Psoas muscle (tissue), 8 donors: ENCODE data around the gene IL20. TPM values are rescaled to one million over a fixed set of nuclear protein-coding genes. Genes with fewer than 3 reads are reported as not detected.

Source experiments
- ATAC-seq, 4 donors: fragments of 200-7000 bp; cut with Tn5 transposase; one replicate each; pipeline ENCODE4 v1.9.1; 2020; ENCODE audit warnings: moderate library complexity in 3 of 4, mild to moderate bottlenecking in 2 of 4
- DNase-seq, 2 donors: peaks; one replicate each; pipeline ENCODE4 v3.0.0-alpha.2; 2020
- H3K27ac ChIP-seq: fragments of 200-600 bp; one replicate; pipeline ENCODE4 v1.8.0; 2022
- H3K27me3 ChIP-seq, 3 donors: fragments of 200-600 bp in 1 of 3; one replicate each; pipeline versions ENCODE4 v1.6.1 to v1.8.0; 2013 to 2022; ENCODE audit warnings: low read length in 2 of 3, mild to moderate bottlenecking in 2 of 3, moderate library complexity in 1 of 3; ENCODE audit not compliant: insufficient read depth in 3 of 3
- H3K36me3 ChIP-seq, 2 donors: fragments of 200-600 bp in 1 of 2; one replicate each; pipeline versions ENCODE4 v1.6.1 to v1.8.0; 2013 to 2022; ENCODE audit warnings: low read depth in 1 of 2, mild to moderate bottlenecking in 1 of 2, moderate library complexity in 1 of 2; ENCODE audit not compliant: insufficient read depth in 1 of 2
- H3K4me1 ChIP-seq: fragments of 200-600 bp; one replicate; pipeline ENCODE4 v1.8.0; 2022
- H3K4me3 ChIP-seq: fragments of 200-600 bp; one replicate; pipeline ENCODE4 v1.8.0; 2022; ENCODE audit warnings: mild to moderate bottlenecking
- H3K9me3 ChIP-seq: fragments of 200-600 bp; one replicate; pipeline ENCODE4 v1.8.0; 2022
- WGBS, 3 donors: extraction: QIAGEN DNeasy Blood & Tissue Kit; methylation state at CpG; one replicate each; pipeline versions ENCODE4 v1.1.6 to v1.1.7; 2013; 5-methylcytosine and 5-hydroxymethylcytosine counted together
- intact Hi-C, 2 donors: fragments of 100-400 bp; cut with DNase I; formaldehyde crosslinking; loops; one replicate each; pipeline versions ENCODE4 v1.11.0 to v1.14.2; 2022
- polyA plus RNA-seq, 3 donors: library from polyadenylated mRNA; stranded (reverse); fragments of 200-250 nt; gene quantifications; one replicate each; pipeline ENCODE4 v1.2.3, GENCODE V29; 2013
- total RNA-seq, 4 donors: library from RNA; stranded (reverse); fragmentation: NEBNext Ultra II Directional in 2 of 4; extraction: Animal tissue kit (Norgen Biotek cat#: 25700) in 2 of 4; gene quantifications; one replicate each; pipeline versions ENCODE4 v1.2.1 to v1.2.4, GENCODE V29; 2021 to 2023
- TF ChIP-seq, protein P1 (sequence below): fragments of 200-600 bp; IDR thresholded peaks from one replicate; pipeline ENCODE4 v1.8.0; 2022; ENCODE audit warnings: antibody characterized with exemption
- donor health status: healthy with polysubstance abuse.
- donor health status: DM: no; HTN: no; CAD: no; lungs with moderate emphysema.
- donor health status: Bipolar disorder and iron deficiency.
- donor health status: healthy.
- donor health status: DM: yes; HTN: yes; CAD: no.
- donor health status: DM: no; HTN: no; CAD: no.
- donor health status: DM: no; HTN: no; CAD: no.
- donor health status: DM: yes; HTN: yes; CAD: no.

IL20 gene
- total and polyA plus RNA-seq, 7 donors, result 1.2 TPM; not detected in 6

DNA sequence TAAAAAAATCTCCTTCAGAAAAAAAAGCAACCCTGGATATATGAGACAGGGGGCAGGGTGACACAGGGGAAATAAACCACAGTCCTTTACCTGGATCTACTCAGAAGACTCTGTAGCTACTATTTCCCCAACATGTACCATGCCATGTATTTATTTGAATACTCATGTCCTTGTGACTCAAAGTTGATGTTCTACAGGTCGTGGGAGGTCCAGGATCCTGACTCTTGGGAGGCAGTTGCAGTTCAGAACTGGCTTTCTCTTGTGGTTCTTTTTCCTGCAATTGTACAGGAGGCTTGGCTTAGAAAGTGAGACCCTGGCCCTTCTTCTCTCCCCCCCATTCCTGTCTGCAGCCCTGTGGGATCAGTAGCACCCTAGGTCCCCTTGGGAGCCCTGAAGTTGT is 26.0 kb downstream of the IL20 start:
- TF ChIP-seq, protein P1, sequence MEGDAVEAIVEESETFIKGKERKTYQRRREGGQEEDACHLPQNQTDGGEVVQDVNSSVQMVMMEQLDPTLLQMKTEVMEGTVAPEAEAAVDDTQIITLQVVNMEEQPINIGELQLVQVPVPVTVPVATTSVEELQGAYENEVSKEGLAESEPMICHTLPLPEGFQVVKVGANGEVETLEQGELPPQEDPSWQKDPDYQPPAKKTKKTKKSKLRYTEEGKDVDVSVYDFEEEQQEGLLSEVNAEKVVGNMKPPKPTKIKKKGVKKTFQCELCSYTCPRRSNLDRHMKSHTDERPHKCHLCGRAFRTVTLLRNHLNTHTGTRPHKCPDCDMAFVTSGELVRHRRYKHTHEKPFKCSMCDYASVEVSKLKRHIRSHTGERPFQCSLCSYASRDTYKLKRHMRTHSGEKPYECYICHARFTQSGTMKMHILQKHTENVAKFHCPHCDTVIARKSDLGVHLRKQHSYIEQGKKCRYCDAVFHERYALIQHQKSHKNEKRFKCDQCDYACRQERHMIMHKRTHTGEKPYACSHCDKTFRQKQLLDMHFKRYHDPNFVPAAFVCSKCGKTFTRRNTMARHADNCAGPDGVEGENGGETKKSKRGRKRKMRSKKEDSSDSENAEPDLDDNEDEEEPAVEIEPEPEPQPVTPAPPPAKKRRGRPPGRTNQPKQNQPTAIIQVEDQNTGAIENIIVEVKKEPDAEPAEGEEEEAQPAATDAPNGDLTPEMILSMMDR, result no peak
- H3K27me3 ChIP-seq, result no peaks in the 10 kb centered on the region
- 67 to 75% (median 74%) methylated on average over 1 of the region's 1 CpG for WGBS, 3 donors
- H3K4me3 ChIP-seq, result no peak overlapping the region
- no peaks in the 10 kb centered on the region for H3K9me3 ChIP-seq
- peaks cover 19% of the 10 kb centered on the region for H3K4me1 ChIP-seq
- intact Hi-C loops, result no loop called here
- DNase-seq (no peak), ATAC-seq (peak in 1 of 4 donors; percentile 5)
- H3K27ac ChIP-seq, result no peak overlapping the region
- no peaks in the 10 kb centered on the region for H3K36me3 ChIP-seq

DNA sequence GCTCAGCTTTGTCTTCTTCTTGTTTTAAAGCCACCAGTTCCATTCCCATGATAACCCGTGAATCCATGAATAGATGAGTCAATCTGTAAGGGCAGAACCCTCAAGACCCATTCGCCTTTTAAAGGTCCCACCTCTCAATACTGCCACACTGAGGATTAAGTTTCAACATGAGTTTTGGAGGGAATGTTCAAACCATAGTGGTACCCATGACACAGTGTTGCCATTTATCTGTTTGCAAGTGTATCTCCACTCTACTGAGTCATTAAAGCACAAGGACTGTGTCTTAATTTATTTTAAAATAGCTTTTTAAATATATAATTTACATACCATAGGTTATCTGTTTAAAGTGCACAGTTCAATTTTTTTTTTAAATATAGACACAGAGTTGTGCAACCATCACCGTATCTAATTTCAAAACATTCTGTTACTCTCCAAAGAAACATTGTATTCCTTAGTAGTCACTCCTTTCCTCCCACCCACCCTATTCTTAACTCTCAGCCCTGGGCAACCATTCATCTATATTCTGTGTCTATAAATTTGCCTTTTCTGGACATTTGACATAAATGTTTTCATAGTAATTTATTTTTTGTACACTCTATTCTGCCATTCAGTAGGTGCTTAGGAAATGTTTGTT is 27.0 kb downstream of the IL20 start:
- intact Hi-C loops, result no loop called here
- 65 to 73% (median 69%) methylated on average over 3 of the region's 3 CpGs for WGBS, 3 donors
- no peaks in the 10 kb centered on the region for H3K36me3 ChIP-seq
- peaks cover 0 to 2% (median 0%) of the 10 kb centered on the region in 3 donors for H3K27me3 ChIP-seq
- H3K9me3 ChIP-seq, result no peaks in the 10 kb centered on the region
- H3K4me1 ChIP-seq, result peaks cover 19% of the 10 kb centered on the region
- H3K27ac ChIP-seq, result no peak overlapping the region
- H3K4me3 ChIP-seq, result no peak overlapping the region
- ATAC-seq (peak; percentile 40 to 90 (median 60)), DNase-seq (no peak)
- TF ChIP-seq, protein P1, result no peak

GRCh38 chr1:206893380-206893779 is 28.0 kb downstream of the IL20 start:
- peaks cover 19% of the 10 kb centered on the region for H3K4me1 ChIP-seq
- no peak overlapping the region for H3K4me3 ChIP-seq
- intact Hi-C loops, result no loop called here
- no peak for DNase-seq
- TF ChIP-seq, protein P1, result no peak
- no peak overlapping the region for H3K27ac ChIP-seq
- ATAC-seq, result no peak
- WGBS, 3 donors, result 72 to 81% (median 78%) methylated on average over 2 of the region's 2 CpGs
- H3K27me3 ChIP-seq, result peaks cover 0 to 4% (median 0%) of the 10 kb centered on the region in 3 donors
- H3K36me3 ChIP-seq, result no peaks in the 10 kb centered on the region
- no peaks in the 10 kb centered on the region for H3K9me3 ChIP-seq

DNA sequence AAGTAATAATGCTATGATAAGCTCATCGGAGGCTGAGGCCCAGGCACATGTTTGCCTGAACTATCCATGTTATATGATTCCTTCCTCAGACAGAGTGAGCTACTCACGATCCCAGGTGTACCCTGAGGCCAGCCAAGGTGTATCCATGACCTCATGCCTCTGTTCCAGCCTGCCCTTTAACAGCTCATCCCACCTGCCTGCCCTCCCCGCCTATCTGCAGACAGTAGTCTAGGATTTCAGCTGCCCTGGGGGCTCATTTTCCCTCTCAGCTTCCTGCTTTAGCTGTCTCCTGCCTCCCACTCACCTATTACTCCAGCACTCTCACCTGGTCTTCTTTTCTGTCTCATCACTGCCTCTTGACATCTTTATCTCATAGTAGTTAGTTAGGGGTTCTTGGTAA is 29.9 kb downstream of the IL20 start:
- DNase-seq, result no peak
- WGBS, 3 donors, result 67 to 75% (median 71%) methylated on average over 3 of the region's 3 CpGs
- no peaks in the 10 kb centered on the region for H3K36me3 ChIP-seq
- peaks cover 19% of the 10 kb centered on the region for H3K4me1 ChIP-seq
- ATAC-seq, result no peak
- H3K27me3 ChIP-seq, result peaks cover 0 to 4% (median 0%) of the 10 kb centered on the region in 3 donors
- H3K4me3 ChIP-seq, result no peak overlapping the region
- no peaks in the 10 kb centered on the region for H3K9me3 ChIP-seq
- intact Hi-C loops, result no loop called here
- TF ChIP-seq, protein P1, result no peak
- no peak overlapping the region for H3K27ac ChIP-seq

DNA sequence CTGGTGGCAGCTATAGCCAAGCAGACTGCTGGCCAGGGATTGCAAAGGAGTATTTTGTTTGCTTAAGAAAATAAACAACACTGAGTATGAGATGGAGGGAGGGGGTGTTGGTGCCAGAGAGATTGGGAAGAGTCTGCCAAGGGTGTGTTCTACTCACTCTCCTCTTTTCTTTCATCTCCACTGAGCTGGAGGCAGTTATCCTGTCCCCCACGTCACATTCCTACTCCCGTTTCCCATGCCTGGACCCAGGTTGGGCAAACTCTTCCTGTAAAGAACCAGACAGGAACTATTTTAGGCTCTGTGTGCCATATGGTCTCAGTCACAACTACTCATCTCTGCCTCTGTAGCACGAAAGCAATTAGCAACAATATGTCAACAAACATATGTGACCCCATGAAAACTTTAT is 30.4 kb downstream of the IL20 start:
- H3K9me3 ChIP-seq, result no peaks in the 10 kb centered on the region
- peaks cover 14% of the 10 kb centered on the region for H3K4me1 ChIP-seq
- peaks cover 0 to 4% (median 0%) of the 10 kb centered on the region in 3 donors for H3K27me3 ChIP-seq
- H3K36me3 ChIP-seq, result no peaks in the 10 kb centered on the region
- H3K4me3 ChIP-seq, result no peak overlapping the region
- WGBS, 3 donors, result 45 to 53% (median 49%) methylated on average over 3 of the region's 3 CpGs
- no peak overlapping the region for H3K27ac ChIP-seq
- TF ChIP-seq, protein P1, result no peak
- DNase-seq (no peak), ATAC-seq (peak in 2 of 4 donors; percentile 76 to 82)
- intact Hi-C loops, result no loop called here
